ENCODE measurements around the gene FCHSD1. TPM values are rescaled to one million over a fixed set of nuclear protein-coding genes. Genes with fewer than 3 reads are reported as not detected.
A peak's percentile ranks its signal among the peaks of the same experiment; 100 is the strongest.

FCHSD1 gene
- total and polyA plus RNA-seq, 7 donors: 1.3 to 2.4 (median 1.4) TPM

GRCh38 chr5:141649972-141650371 is 1.2 kb downstream of the FCHSD1 start:
- ATAC-seq: no peak
- Histone ChIP-seq H3K4me1 (no peaks in the 10 kb centered on the region), H3K27ac (no peak overlapping the region), H3K9me3 (no peaks in the 10 kb centered on the region), H3K27me3 (ENCODE audit: insufficient read depth in 3 of 3, low read length in 2 of 3) (no peaks in the 10 kb centered on the region), H3K36me3 (ENCODE audit: insufficient read depth in 1 of 2, low read depth in 1 of 2) (no peaks in the 10 kb centered on the region), H3K4me3 (no peak overlapping the region)
- intact Hi-C loops (cut with DNase I): no loop called here
- no peak for DNase-seq
- TF ChIP-seq, protein P1, sequence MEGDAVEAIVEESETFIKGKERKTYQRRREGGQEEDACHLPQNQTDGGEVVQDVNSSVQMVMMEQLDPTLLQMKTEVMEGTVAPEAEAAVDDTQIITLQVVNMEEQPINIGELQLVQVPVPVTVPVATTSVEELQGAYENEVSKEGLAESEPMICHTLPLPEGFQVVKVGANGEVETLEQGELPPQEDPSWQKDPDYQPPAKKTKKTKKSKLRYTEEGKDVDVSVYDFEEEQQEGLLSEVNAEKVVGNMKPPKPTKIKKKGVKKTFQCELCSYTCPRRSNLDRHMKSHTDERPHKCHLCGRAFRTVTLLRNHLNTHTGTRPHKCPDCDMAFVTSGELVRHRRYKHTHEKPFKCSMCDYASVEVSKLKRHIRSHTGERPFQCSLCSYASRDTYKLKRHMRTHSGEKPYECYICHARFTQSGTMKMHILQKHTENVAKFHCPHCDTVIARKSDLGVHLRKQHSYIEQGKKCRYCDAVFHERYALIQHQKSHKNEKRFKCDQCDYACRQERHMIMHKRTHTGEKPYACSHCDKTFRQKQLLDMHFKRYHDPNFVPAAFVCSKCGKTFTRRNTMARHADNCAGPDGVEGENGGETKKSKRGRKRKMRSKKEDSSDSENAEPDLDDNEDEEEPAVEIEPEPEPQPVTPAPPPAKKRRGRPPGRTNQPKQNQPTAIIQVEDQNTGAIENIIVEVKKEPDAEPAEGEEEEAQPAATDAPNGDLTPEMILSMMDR (IDR thresholded peaks at IDR 0.05): no peak

- no peaks in the 10 kb centered on the region for H3K4me1 ChIP-seq
- H3K27me3 ChIP-seq (ENCODE audit: insufficient read depth in 3 of 3, low read length in 2 of 3): no peaks in the 10 kb centered on the region
- TF ChIP-seq, protein P1 (IDR thresholded peaks at IDR 0.05): no peak
- 88 to 90% (median 89%) methylated on average over 17 of the region's 17 CpGs for WGBS, 3 donors
- intact Hi-C loops (cut with DNase I): no loop called here
- H3K36me3 ChIP-seq (ENCODE audit: insufficient read depth in 1 of 2, low read depth in 1 of 2): no peaks in the 10 kb centered on the region
- no peak overlapping the region for H3K27ac ChIP-seq
- no peaks in the 10 kb centered on the region for H3K9me3 ChIP-seq
- ATAC-seq: no peak
- H3K4me3 ChIP-seq: no peak overlapping the region
- no peak for DNase-seq
These were observed 2.0 kb downstream of the FCHSD1 start for GRCh38 chr5:141649056-141649688.

DNA sequence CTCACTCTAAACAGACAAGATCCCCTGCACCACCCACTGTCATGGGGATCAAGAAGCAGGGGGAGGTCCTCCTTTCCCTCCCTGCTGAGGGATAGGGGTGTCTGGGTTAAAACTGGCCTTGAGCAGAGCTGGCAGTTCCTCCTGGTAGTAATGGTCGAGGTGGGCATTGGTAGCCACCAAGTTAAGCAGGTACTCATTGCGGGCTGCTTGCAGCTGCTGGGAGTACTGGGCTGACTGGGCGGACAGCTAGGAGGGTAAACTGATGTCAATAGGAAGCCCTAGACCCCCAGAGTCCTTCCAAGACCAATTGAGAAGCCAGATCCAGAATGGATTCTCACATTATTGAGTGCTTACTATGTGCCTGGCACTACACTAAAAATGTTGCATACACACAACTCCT is 3.4 kb downstream of the FCHSD1 start:
- Histone ChIP-seq H3K27ac (no peak overlapping the region), H3K4me1 (no peaks in the 10 kb centered on the region), H3K36me3 (ENCODE audit: insufficient read depth in 1 of 2, low read depth in 1 of 2) (no peaks in the 10 kb centered on the region), H3K27me3 (ENCODE audit: insufficient read depth in 3 of 3, low read length in 2 of 3) (no peaks in the 10 kb centered on the region), H3K9me3 (no peaks in the 10 kb centered on the region), H3K4me3 (no peak overlapping the region)
- ATAC-seq: no peak
- DNase-seq: no peak
- 89 to 94% (median 93%) methylated on average over 3 of the region's 3 CpGs for WGBS, 3 donors
- intact Hi-C loops (cut with DNase I): no loop called here
- TF ChIP-seq, protein P1 (IDR thresholded peaks at IDR 0.05): no peak

DNA sequence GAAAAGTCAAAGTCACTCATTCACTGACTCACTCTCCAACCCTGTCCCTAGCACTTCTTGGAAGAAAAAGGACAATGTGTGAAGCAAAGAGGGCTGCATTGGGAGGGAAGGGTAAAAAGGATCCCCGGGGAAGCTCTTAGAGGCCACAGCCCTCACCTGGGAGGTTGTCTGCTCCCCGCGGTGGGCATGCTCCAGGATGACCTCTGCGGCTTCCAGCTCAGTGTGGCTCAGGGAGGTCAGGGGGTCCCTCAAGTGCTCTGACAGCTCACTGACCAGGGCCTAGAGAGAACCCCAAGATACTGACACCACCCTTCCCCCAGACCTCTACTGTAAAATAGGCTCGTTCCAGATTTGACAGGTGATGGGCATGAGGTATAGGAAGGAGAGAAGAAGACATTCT is 4.0 kb downstream of the FCHSD1 start:
- no peak overlapping the region for H3K27ac ChIP-seq
- TF ChIP-seq, protein P1 (IDR thresholded peaks at IDR 0.05): no peak
- no peak overlapping the region for H3K4me3 ChIP-seq
- DNase-seq: no peak
- no peaks in the 10 kb centered on the region for H3K27me3 ChIP-seq (ENCODE audit: insufficient read depth in 3 of 3, low read length in 2 of 3)
- H3K36me3 ChIP-seq (ENCODE audit: insufficient read depth in 1 of 2, low read depth in 1 of 2): no peaks in the 10 kb centered on the region
- ATAC-seq: no peak
- 86 to 93% (median 86%) methylated on average over 5 of the region's 5 CpGs for WGBS, 3 donors
- intact Hi-C loops (cut with DNase I): no loop called here
- no peaks in the 10 kb centered on the region for H3K9me3 ChIP-seq
- H3K4me1 ChIP-seq: no peaks in the 10 kb centered on the region

DNA sequence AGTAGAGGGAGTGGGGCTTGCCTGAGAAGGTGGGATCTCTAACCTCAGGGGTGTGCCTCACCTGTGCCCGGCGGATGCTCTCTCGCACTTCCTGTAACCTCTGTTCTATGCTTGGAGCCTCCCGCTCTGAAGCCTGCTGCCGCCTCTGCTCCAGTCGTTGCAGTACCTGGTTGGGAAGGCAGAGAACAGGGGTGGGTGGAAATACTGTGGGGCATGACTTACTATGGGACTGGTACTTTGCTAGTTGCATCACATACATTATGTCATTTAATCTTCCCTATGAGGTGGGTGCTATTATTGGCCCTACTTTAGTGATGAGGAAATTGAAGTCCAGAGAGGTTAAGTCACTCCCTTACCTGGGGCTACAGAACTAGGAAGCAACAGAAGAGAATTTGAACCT is 5.2 kb downstream of the FCHSD1 start:
- Histone ChIP-seq H3K4me3 (no peak overlapping the region), H3K36me3 (ENCODE audit: insufficient read depth in 1 of 2, low read depth in 1 of 2) (no peaks in the 10 kb centered on the region), H3K27ac (no peak overlapping the region), H3K9me3 (no peaks in the 10 kb centered on the region), H3K4me1 (no peaks in the 10 kb centered on the region), H3K27me3 (ENCODE audit: insufficient read depth in 3 of 3, low read length in 2 of 3) (no peaks in the 10 kb centered on the region)
- ATAC-seq (peak in 3 of 4 donors; percentile 24 to 65 (median 31)), DNase-seq (no peak)
- 89 to 93% (median 89%) methylated on average over 6 of the region's 6 CpGs for WGBS, 3 donors
- TF ChIP-seq, protein P1 (IDR thresholded peaks at IDR 0.05): no peak
- intact Hi-C loops (cut with DNase I): no loop called here
